ENCODE results near the gene ZPLD1.
A peak's percentile ranks its signal among the peaks of the same experiment; 100 is the strongest.

The ZPLD1 gene

GRCh38 chr3:102434715-102435114, at the start of gene ZPLD1:
TSS of gene ZPLD1 (plus strand) at chr3:102435015. CDS start at chr3:102438488, 3,473 bp downstream.
- no peak for DNase-seq

- DNase-seq, result no peak
These were observed 44.5 kb upstream of the ZPLD1 start for GRCh38 chr3:102390171-102390864.

GRCh38 chr3:102390916-102391315, 43.9 kb upstream of the ZPLD1 start:
- no peak for DNase-seq

GRCh38 chr3:102391491-102391890, 43.3 kb upstream of the ZPLD1 start:
- no peak for DNase-seq

- no peak for DNase-seq
These were observed 40.3 kb upstream of the ZPLD1 start for GRCh38 chr3:102394517-102394916.

GRCh38 chr3:102398176-102398575, 36.6 kb upstream of the ZPLD1 start:
- DNase-seq, result no peak

- no peak for DNase-seq
These were observed 36.1 kb upstream of the ZPLD1 start for GRCh38 chr3:102398666-102399065.

- DNase-seq, result no peak
These were observed 34.7 kb upstream of the ZPLD1 start for GRCh38 chr3:102400142-102400541.

GRCh38 chr3:102400766-102401165, 34.0 kb upstream of the ZPLD1 start:
- DNase-seq, result no peak

GRCh38 chr3:102410616-102411015, 24.2 kb upstream of the ZPLD1 start:
- DNase-seq, result no peak

- no peak for DNase-seq
These were observed 19.3 kb upstream of the ZPLD1 start for GRCh38 chr3:102415553-102415952.

- no peak for DNase-seq
These were observed 15.0 kb upstream of the ZPLD1 start for GRCh38 chr3:102419786-102420185.

GRCh38 chr3:102441832-102442231, 7.0 kb downstream of the ZPLD1 start:
- DNase-seq, result no peak

- no peak for DNase-seq
These were observed 8.2 kb downstream of the ZPLD1 start for GRCh38 chr3:102443021-102443420.

- no peak for DNase-seq
These were observed 9.3 kb downstream of the ZPLD1 start for GRCh38 chr3:102444101-102444500.

GRCh38 chr3:102447272-102447671, 12.5 kb downstream of the ZPLD1 start:
- no peak for DNase-seq

- DNase-seq, result no peak
These were observed 14.5 kb downstream of the ZPLD1 start for GRCh38 chr3:102449341-102449740.

- no peak for DNase-seq
These were observed 15.1 kb downstream of the ZPLD1 start for GRCh38 chr3:102449930-102450329.

GRCh38 chr3:102450976-102451375, 16.2 kb downstream of the ZPLD1 start:
- DNase-seq, result no peak

- DNase-seq, result no peak
These were observed 16.7 kb downstream of the ZPLD1 start for GRCh38 chr3:102451543-102451942.

GRCh38 chr3:102454181-102454580, 19.4 kb downstream of the ZPLD1 start:
- no peak for DNase-seq

GRCh38 chr3:102457644-102458043, 22.8 kb downstream of the ZPLD1 start:
- no peak for DNase-seq

GRCh38 chr3:102460579-102460978, 25.8 kb downstream of the ZPLD1 start:
- no peak for DNase-seq

GRCh38 chr3:102464261-102464660, 29.4 kb downstream of the ZPLD1 start:
- no peak for DNase-seq

- peak in 1 of 2 experiments; percentile 7 for DNase-seq
These were observed 31.2 kb downstream of the ZPLD1 start for GRCh38 chr3:102466001-102466400.
